Measurements from ENCODE around the gene ITPR1. TPM values are rescaled to one million over a fixed set of nuclear protein-coding genes. Genes with fewer than 3 reads are reported as not detected.

ITPR1 gene
- total and polyA plus RNA-seq, 10 of the 15 experiments (the other 5 are each of a cell fraction or from before 2014, with no cell fraction given), result 12.2 to 239 (median 28.4) TPM

- in situ Hi-C loops (cut with MboI), result no loop called here
- Histone ChIP-seq H3K4me3 (no peak overlapping the region), H3K79me2 (ENCODE audit: control insufficient read depth, insufficient read depth, low read length) (no peaks in the 10 kb centered on the region), H2AFZ (ENCODE audit: control insufficient read depth, low read depth, low read length) (no peak overlapping the region), H3K4me2 (ENCODE audit: control insufficient read depth, insufficient read depth) (no peak overlapping the region), H4K20me1 (ENCODE audit: control insufficient read depth, insufficient read depth) (peaks cover 8% of the 10 kb centered on the region; the same call in 1 of the 2 replicates), H3K4me1 (ENCODE audit: control insufficient read depth, insufficient read depth, low read length) (no peaks in the 10 kb centered on the region), H3K27ac (ENCODE audit: control insufficient read depth, insufficient read depth) (no peak overlapping the region), H3K27me3 (replicated peaks in 1 of 2; ENCODE audit: control insufficient read depth in 2 of 2, insufficient read depth in 2 of 2, low read length in 1 of 2) (no peaks in the 10 kb centered on the region), H3K9ac (ENCODE audit: control insufficient read depth, insufficient read depth, low read length) (no peak overlapping the region), H3K36me3 (ENCODE audit: control insufficient read depth in 2 of 2, insufficient read depth in 2 of 2, low read length in 1 of 2) (peaks cover 0 to 2% of the 10 kb centered on the region in 2 experiments; a peak in 2 of 4 replicates), H3K9me3 (replicated peaks; ENCODE audit: control insufficient read depth, insufficient read depth, low read length) (no peaks in the 10 kb centered on the region; the same call in 2 of the 3 replicates)
- intact Hi-C loops (cut with micrococcal nuclease; ENCODE audit: unreplicated experiment), result no loop called here
- TF ChIP-seq RELB (IDR thresholded peaks at IDR 0.05; ENCODE audit: low read depth), result no peak
- no peak for TF ChIP-seq HDGF (IDR thresholded peaks at IDR 0.05)
- TF ChIP-seq SP1 (IDR thresholded peaks at IDR 0.05; ENCODE audit: low read depth, low read length), result no peak
- no peak for TF ChIP-seq CTCF (IDR thresholded peaks at IDR 0.05 in 2 of 3, conservative IDR thresholded peaks at IDR 0.05 in 1 of 3; ENCODE audit: control insufficient read depth in 2 of 3, extremely low read depth in 1 of 3, insufficient read depth in 1 of 3, low read depth in 3 of 3, low read length in 3 of 3)
- TF ChIP-seq PAX8 (IDR thresholded peaks at IDR 0.05), result no peak
- no peak for TF ChIP-seq RUNX3 (IDR thresholded peaks at IDR 0.05; ENCODE audit: low read length)
- no peak for TF ChIP-seq NBN (IDR thresholded peaks at IDR 0.05)
- no peak for TF ChIP-seq PML (IDR thresholded peaks at IDR 0.05; ENCODE audit: low read length)
- TF ChIP-seq MXI1 (IDR thresholded peaks at IDR 0.05; ENCODE audit: low read depth, low read length), result no peak
- no peak for TF ChIP-seq RBBP5 (conservative IDR thresholded peaks at IDR 0.05)
- TF ChIP-seq SMARCA5 (IDR thresholded peaks at IDR 0.05), result no peak
- TF ChIP-seq SMAD1 (IDR thresholded peaks at IDR 0.05; ENCODE audit: low read depth, partially characterized antibody), result no peak
- no peak for TF ChIP-seq GABPA (IDR thresholded peaks at IDR 0.05; ENCODE audit: low read depth)
- TF ChIP-seq CBFB (IDR thresholded peaks at IDR 0.05; ENCODE audit: low read depth), result no peak
- TF ChIP-seq PAX5 (IDR thresholded peaks at IDR 0.05; ENCODE audit: borderline replicate concordance, low read depth, low read length), result no peak
- TF ChIP-seq KLF5 (IDR thresholded peaks at IDR 0.05; ENCODE audit: partially characterized antibody), result no peak
- TF ChIP-seq USF1 (IDR thresholded peaks at IDR 0.05; ENCODE audit: borderline replicate concordance, extremely low read length, insufficient read depth, low read depth, low read length), result no peak
- TF ChIP-seq ZBTB40 (IDR thresholded peaks at IDR 0.05; ENCODE audit: borderline replicate concordance), result no peak
- no peak for ATAC-seq
- BruUV-seq (replicated peaks), result no TSS peak
- RAD21 ChIA-PET (ENCODE audit: unreplicated experiment), result no interaction called here
- no peak for DNase-seq (ENCODE audit: low read depth, low spot score)
- FAIRE-seq, result no peak
- CTCF ChIA-PET, result no interaction called here
- SMC1A ChIA-PET (ENCODE audit: uncharacterized antibody, unreplicated experiment), result no interaction called here
- POLR2A ChIA-PET, result no interaction called here
Observed at GRCh38 chr3:4531478-4532025, 38.4 kb downstream of the ITPR1 start.

All from GM12878 (cell line).